H1 (cell line): Measurements from ENCODE around the gene PRUNE1. TPM values are rescaled to one million over a fixed set of nuclear protein-coding genes. Genes with fewer than 3 reads are reported as not detected.

ENCODE experiments used
- RNF2 ChIP-seq: fragments of 200-900, 300-1000 bp; sonication (generic); IDR thresholded peaks from 2 replicates; pipeline ENCODE4 v1.7.1; 2016; ENCODE audit warnings: borderline replicate concordance, low read depth, mild to moderate bottlenecking, antibody characterized with exemption, low read length; ENCODE audit not compliant: poor library complexity, severe bottlenecking; ENCODE audit errors: missing control alignments
- polyA plus RNA-seq, 7 experiments: library from polyadenylated mRNA; depleted of rRNA in 3 of 7; stranded (reverse) in 5 of 7; unstranded in 2 of 7; fragments of >200 nt in 5 of 7; fragments of 200-250 nt in 2 of 7; gene quantifications; 1 replicate in 5 of 7; 2 replicates in 1 of 7; 4 replicates in 1 of 7; pipeline versions ENCODE4 v1.2.1 to v1.2.3, GENCODE V29; 2011 to 2013; ENCODE audit warnings: missing spikeins in 2 of 7, mixed read lengths in 2 of 7
- total RNA-seq: library from RNA; stranded (reverse); fragmentation: NEBNext Ultra II Directional; extraction: Animal tissue kit (Norgen Biotek cat#: 25700); gene quantifications from 2 replicates; pipeline ENCODE4 v1.2.1, GENCODE V29; 2021

Gene PRUNE1
- total and polyA plus RNA-seq, 2 of the 8 experiments (the other 6 are each of a cell fraction or from before 2014, with no cell fraction given) = 32.8 to 54.2 TPM

GRCh38 chr1:150981177-150981804 is 27.0 kb upstream of the PRUNE1 start (continued):
- TF ChIP-seq RNF2 = no peak
- TF ChIP-seq, all 59 proteins: peak for 13
